ENCODE measurements around the gene TNFAIP8.

The TNFAIP8 gene

DNA sequence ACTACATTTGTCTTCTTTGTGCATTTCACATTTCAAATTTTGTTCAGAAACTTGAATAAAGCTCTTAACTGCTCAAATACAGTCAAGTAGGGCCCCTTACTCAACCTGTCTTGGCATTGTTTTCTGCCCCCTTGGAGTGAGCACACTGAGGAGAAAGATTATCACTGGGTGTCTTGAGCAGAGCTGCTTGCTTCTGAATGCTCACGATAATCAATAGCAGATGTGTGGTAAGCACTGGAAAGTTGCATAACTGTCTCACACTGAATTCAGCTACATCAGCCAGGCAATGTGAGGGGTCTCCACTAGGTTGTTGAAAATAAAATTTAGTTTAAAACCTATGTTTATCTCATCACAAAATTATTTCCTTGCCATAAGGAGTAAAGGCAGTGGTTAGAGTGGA, 7.8 kb upstream of the TNFAIP8 start:
- no peak for DNase-seq (ENCODE audit: low read depth)

DNA sequence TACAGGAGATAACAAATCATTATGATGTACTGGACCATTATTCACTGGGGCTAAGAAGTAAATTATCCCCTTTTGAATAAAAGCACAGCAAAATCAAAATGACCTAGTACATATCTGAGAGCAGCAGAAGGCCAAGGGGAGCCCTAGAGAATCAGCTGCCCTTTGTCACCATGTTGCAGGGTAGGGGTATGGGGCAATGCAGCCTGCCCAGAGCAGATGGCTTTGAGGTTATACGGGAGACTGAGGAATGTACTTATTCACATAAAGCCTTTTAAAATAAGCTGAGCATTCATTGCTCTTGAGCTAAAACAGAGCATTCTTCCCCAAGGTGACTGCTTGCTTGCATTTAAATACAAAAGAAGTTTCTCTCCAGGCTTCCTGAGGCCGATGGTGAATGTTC, 2.6 kb upstream of the TNFAIP8 start:
- no peak for DNase-seq (ENCODE audit: low read depth)

DNA sequence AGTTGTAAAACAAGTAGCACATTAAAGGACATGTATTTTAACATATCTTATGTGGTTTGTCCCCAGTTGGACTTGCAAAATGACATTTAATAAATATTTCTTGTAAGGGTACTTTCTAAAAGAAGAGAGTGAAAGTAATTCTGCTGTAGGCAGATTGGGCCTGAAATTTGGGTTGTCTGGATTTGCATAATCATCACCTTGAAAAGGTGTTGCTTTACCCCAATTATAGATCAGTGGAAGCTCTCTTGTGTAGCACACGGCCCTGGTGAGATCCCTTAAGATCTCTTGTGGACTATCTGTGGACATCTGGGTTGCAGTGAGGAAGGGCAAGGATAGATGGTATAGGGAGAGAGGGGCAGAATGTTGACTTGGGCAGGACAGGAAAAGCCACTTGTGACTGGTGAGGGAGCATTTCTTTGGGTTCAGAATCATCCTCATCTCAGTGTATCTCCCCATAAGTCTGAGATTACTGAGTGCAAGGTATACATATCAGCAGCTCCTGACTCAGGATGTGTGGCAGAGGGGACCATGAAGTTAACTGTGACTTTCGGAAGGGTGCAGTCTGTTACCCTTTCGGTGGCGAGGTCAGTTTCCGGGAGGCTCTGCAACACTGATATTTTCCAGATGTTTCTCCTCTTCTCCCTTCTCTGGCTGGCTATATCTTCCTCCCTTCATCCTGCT, 2.0 kb upstream of the TNFAIP8 start:
- no peak for DNase-seq (ENCODE audit: low read depth)

DNA sequence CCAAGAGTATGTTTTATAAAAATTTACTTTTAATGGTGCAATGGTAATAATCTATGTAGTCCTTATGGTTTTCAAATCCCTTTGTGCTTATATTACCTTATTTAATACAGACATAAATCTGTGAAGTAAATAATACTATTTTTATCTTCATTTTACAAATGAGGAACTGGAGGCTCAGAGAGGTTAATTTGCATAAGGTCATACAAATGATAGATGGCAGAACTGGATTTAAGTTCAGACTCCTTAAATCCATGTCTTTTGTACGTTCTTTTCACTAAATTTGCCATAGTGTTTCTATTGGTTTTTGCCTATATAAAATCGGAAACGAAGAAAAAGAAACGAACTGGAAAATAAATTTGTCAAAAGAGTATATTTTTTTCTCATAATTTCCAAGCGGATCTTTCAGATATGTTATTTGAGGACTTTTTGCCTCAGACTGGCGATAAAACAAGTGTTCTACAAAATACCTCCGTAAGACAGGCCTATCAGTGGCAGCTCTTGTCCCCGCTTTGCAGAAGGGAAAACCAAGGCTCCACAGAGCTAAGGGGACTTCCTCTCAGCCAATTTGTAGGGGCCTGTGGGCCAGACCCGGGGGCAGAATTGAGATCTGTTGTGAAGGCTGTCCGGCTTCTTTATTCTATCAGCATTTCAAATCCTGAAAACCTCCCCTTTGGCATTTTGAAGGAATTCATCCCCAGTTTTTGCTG, 1.1 kb upstream of the TNFAIP8 start:
- DNase-seq (ENCODE audit: low read depth), result no peak

DNA sequence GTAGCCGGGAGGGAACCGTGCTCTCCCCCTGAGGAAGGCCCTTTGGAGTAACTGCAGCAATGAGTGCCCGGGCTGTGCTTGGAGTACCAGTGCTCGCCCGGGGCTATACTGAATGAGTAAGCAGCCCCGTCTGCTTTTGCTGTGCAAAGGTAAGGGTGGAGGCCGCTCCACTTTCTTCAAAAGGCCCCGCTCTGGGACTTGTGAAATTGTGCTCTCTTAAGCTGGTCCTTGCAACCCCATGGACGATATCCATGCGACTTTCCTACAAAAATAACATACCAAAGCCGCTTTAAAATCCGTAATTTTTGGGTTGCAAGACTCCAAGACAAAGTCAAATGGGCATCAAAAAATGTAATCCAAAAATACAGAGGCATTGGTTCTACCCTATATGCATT, 578 bp upstream of the TNFAIP8 start:
- no peak for DNase-seq (ENCODE audit: low read depth)

DNA sequence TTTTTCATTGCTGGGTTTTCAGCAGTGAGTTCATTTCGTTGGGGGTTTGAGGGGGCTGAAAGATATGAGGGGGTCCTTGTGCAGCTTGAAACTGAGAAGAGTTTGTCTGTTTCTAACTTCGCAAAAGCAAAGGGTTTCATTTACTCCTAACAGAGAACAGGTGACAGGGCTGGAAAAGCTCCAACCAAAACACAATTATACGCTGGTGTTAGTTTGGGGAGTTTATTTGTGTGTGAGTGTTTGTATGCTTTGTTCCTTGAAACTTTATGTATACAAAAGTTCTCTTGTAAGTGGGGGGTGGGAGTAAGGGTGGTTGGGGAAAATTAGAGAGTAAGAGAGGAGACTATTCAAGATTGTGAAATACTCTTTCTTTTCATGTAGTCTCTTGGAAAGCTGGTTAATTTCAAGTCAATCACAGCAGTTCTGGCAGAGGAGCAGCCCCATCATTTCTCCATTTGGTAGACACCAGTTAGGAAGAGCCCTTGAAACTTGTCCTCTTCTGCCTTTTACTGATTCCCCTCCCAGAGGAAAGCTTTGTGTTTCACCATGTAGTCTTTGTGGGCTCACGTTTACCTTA, 881 bp downstream of the TNFAIP8 start:
- no peak for DNase-seq (ENCODE audit: low read depth)

DNA sequence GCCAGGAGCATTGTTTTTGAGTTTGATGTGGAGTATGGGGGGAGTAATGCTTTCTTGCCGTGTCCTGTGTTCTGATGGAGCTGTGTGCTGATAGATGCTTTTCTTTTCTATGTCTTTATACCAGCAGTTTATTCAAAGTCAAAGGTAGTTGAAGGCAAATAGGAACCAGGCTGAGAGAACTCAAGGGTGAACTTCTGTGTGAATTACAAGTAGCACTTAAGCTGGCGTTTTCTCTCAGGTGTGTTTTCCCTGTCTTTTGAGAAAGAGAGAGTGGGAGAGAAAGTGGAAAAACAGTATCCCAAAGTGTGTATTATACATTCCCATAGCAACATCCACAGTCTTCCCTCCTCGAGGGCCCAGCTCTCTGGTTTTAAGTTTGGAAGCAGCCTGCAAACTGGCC, 1.5 kb downstream of the TNFAIP8 start:
- DNase-seq (ENCODE audit: low read depth), result no peak

DNA sequence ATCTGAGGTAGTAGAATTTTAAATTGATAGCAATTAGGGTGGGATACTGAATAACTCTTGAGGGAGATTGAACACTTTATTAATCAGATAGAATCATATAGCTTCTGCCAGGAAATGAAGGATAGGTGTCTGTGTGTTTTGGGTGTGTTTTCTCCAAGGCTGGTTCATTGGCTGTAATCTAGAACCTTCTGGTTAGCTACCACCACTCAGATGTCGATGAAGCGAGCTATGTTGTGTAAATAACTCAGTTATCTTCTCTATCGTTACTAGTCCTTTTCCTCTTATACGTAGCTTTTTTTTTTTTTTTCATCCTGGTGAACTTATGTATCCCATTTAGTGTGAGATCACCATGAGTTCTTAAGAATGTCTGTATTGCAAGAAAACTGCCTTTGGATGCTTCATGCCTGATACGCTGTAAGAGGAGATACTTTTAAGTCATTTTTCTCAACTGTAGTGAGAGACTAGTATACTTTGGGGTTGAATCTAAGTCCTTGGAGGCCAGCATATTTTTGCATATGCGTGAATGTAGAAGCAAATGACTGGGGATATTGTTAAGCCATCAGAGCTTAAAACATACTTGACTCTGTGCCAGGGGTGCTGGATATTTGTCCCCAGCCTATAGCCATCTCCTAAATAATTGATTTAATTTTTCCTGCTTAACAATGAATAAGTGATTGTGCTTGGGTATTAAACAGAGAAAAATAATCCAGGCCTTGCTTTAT, 2.1 kb downstream of the TNFAIP8 start:
- DNase-seq (ENCODE audit: low read depth), result no peak

DNA sequence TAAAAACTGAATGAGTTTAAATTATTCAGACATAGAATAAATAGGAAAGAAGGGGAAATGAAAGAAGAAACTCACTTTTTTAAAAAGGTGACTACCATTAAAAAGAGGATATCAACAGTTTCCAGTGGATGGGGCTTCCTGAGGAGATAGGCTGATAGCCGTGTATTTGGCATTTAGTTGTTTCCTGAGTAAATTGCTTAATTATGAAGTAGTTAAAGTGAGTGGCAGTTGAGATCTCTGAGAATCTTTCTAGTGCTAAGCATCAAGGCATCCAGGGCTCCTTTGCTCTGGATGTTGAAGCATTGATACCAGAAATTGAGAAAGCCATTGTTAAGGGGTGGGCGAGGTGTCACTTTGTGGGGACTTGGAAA, 2.7 kb downstream of the TNFAIP8 start:
- no peak for DNase-seq (ENCODE audit: low read depth)

DNA sequence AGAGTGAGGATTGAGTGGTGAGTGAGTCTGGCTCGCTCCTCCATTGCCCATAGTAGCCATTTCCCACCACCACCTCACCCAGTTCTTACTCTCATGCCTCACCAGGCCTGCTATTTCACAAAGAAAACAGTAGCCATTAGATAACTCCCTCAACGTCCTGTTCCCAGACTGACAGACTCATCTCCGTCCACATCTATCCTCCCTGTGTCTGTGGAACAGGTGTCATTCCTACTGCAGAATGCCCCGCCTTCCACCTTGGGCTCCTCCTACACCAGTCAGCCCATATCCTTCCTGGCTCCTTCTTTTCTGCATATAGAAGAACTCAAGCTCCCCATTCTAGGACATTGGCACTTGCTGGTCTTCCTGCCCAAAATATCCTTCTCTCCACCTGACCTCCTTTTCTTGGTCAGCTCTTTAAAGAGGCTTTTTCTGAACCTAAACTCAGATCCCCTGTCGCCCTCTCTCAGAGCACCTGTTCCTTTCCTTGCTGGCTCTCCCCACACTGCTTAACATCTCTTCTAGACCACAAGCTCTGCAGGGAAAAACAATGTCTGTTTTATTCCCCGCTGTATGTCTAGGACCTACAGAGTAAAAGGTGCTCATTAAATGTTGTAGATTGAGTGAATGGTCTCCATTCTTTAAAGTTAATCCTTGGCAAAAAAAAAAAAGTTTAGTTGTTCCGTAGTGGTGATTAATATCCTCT, 3.2 kb downstream of the TNFAIP8 start:
- DNase-seq (ENCODE audit: low read depth), result no peak

DNA sequence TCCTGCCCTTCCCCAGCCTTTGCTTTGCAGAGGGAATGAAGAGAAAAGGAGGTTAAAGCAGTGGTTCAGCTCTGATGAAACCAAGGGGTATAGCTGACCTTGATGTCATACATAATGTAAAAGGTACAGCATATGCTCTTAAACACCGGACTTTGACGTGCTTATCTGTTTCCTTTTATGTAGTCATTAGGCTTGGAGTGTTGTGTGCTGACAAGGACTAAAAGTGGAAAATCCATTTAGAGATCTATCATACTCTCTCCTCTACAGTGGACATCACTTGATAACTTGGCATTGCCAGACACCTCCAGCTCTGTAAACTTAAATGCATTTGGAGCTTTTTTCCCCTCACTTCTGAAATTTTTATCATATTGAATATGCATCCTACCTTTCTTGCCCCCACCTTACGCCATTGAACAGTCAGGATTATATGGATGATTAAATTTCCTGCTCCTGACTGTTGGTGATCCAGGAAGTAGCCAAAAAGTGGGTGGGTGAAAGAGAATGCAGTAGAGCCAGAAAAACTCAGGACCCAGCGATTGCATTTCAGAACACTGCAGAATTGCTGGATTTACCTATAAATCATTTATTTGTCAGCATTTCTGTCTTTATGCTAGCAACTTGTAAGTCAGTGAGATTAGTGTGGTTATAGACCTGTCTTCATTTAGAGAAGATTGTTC, 4.1 kb downstream of the TNFAIP8 start:
- DNase-seq (ENCODE audit: low read depth), result no peak

DNA sequence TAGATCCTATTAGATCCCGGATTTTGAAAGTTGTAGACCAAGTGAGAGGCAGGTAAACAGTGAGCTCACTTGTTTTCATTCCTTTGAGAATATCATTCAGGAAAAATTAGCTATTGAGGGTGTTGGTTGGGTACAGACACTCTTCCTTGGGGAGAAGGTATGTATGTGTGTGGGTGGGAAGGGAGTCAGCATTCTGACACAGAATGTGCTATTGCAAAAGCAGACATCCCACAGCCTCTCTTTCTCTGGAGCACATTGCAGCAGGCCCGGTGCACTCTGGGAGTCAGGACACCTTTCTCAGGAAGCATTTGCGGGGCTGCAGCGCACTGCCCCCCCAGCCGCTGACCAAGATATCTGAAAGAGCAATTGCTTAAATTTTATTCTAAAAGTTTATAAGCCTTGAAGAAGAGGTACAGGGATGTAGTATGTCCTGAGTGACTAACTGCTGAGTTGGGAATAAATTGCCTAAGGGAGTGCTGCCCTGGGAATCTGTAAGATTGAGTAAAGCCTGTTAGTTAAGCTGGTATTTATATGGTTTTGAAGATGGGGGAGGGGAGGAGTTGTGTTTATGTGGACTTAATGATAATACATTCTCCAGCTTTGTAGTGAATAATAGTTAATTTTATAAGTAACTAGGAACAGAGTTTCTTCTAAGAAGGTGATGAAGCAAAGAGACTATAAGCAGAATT, 5.2 kb downstream of the TNFAIP8 start:
- no peak for DNase-seq (ENCODE audit: low read depth)

DNA sequence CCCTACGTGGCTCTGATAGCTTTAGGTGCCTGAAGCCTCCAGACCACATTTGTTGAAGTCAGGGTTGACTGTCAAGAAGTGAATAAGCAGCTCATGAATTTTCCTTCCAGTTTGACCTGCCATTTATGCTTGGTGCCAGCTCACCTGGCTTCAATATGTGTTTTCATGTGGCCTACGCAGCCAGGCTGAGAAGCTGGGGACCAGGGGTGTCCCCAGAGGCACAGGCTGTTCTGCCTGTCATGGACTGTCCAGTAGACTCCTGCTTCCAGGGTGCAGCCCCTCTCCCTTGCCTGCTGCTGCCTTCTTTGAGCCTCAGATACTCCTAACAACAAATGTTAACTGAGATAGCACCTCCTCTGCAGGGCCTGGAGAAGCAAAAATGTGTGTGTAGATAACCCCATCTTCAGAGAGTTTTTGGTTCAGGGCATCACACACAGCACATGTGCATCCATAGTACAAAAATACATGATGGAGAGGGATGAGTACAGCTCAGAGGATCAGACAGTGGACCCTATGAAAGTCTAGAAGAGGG, 5.8 kb downstream of the TNFAIP8 start:
- no peak for DNase-seq (ENCODE audit: low read depth)

DNA sequence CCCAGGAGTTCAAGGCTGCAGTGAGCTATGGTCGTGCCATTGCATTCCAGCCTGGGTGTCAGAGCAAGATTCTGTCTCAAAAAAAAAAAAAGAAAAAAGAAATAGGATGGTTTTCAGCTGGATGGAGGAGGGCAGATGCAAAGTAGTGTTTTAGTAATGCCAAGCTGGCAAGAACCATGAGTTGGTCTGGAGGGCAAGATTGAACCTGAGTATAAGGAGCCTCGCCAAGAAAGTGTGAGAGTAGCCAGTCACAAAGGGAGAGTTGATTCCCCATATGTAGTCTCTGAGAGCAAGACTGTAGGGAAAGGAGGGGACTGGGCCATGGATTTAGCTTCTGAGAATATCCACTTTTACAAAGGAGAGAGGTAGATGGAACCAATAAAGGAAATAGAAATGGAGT, 6.9 kb downstream of the TNFAIP8 start:
- no peak for DNase-seq (ENCODE audit: low read depth)

DNA sequence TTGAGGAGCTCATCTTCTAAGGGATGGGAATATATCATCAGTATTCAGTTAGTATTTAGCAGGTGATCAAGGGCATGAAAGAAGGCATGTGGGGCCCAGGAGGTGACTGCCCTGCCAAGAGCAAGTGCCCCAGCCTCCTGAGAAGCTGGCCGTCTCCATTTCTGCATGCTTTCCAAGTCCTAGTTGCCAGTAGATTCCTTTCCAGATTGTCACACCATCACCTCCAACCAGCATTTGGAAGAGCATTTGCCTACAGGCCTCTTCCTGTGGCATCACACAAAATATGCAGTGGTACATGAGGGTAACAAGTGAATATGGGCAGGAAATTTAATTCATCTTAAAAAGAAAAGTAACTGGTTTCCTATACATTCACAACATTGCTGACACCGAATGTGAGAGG, 7.5 kb downstream of the TNFAIP8 start:
- DNase-seq (ENCODE audit: low read depth), result no peak

DNA sequence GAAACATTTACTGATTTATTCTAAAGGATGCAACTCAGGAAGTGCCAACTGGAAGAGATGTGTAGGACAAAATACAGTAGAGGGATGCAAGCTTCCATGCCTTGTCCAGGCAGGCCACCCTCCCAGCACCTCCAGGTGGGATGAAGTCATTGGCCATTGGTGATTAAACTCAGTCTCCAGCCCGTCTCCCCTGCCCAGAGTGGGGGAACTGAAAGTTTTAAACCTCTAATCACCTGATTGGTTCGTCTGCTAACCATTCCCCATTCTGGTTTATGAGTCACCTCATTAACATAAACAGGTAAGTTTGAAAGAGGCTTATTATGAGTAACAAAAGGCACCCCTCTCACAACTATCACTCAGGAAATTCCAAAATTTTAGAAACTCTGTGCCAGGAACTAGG, 8.1 kb downstream of the TNFAIP8 start:
- DNase-seq (ENCODE audit: low read depth), result no peak

DNA sequence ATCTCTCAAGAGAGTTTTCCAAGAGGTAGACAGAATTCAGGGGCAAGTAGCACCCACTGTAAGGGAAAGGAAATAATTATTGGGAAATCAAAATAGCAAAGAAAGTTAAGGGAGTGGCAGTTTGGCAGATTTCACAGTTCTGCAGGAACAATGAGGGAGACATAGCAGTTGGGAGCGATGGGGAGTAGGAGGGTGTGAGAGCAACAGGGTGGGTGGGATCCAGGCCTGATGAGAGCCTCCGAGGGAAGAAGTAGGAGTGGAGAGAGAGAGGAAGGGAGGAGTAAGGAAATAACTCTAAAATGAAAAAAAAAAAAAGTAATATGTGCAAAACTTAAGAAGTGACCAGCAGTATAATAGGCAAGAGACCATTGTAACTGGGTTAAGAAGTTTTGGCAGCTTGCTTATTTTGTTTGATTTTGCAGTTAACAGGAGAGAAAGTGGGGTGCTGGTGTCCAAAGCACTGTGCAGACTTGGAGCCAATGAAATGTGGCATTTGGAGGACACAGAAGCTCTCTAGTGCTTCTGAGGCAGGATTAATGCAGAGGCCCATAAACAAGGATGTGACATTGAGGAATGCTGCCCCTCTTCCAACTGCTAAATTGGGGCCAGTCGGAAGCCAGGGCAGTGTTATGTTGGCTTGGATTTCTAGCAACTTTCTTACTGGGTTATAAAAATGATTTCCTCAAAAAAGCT, 10.2 kb downstream of the TNFAIP8 start:
- DNase-seq (ENCODE audit: low read depth), result no peak

DNA sequence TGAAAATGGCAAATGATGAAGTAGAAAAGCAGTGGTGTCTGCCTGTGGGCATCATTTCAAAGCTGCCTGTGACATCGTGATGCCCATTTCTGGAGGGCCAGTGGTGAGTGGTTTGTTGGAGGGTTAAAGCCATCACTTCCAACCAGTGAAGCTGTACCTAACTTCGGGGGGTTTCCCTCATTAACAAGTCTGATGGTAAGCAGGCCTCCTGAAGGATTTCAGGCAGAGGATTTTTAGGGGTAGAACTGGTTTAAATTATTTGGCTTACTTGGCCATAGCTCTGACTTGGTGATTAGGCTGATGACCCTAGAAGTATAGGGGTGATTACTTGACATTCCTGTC, 10.7 kb downstream of the TNFAIP8 start:
- no peak for DNase-seq (ENCODE audit: low read depth)

DNA sequence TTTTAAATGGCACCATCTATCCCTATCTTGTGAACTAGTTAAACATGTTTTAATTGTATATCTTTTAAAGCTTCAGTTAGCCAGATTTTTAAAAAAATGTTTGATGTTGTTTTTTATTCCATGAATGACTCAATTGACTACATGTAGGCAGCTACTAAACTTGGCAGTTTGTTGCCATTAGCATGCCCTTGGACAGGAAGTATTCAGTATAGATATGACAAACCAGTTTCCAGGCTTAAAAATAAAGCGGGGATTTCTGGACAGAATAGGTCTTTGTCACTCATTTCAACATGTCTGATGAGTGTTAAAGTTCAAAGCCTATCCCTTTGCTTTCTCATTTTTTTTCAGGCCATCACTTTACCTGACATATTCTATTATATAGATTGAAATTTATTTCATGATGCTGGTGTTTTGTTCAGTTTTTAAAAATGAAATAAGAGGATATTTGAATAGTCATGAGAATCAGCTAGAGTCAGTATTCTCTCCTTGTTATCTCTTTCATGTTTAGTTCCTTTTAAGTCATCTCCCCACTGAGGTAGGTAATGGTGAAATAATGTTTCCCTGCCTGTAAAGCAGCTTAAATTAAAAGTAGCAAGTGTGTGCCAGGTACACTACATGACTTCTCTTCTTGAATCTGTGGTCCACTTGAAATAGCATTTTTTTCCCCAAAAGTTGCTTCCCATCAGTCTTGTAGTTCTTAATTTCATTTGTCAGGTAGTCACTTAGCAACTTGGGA, 11.9 kb downstream of the TNFAIP8 start:
- DNase-seq (ENCODE audit: low read depth), result no peak

DNA sequence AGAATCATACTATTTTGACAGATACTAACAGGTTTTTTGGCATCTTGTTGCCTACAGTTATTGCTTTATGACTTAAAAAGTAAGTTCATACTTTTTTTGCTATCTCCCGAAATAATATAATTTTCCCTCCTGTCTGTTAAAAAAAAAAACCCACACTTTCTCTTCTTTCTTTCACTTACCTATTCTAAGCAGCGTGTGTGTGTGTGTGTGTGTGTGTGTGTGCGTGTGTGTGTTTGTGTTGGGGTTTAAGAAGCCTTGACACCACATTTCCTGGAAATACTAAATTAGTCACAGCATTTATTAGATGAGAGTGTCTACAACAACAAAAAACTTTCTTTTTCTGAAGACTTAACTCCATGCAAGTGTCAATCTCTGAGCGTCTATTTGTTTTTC, 12.4 kb downstream of the TNFAIP8 start:
- no peak for DNase-seq (ENCODE audit: low read depth)

All from activated T-cell treated with anti-CD3 and anti-CD28 coated beads for 24 hours (primary cell).